Stomach smooth muscle (tissue), 2 donors: Measurements from ENCODE around the gene FARP2.

Experiments
- H3K27ac ChIP-seq: one replicate; pipeline ENCODE4 v1.7.0; 2013; ENCODE audit warnings: mild to moderate bottlenecking, low read length, inconsistent platforms
- H3K27me3 ChIP-seq, 2 donors: one replicate each; pipeline ENCODE4 v1.7.0; 2013; ENCODE audit warnings: low read length in 2 of 2; ENCODE audit not compliant: insufficient read depth in 2 of 2, control insufficient read depth in 1 of 2
- H3K36me3 ChIP-seq, 2 donors: one replicate each; pipeline ENCODE4 v1.7.0; 2013; ENCODE audit warnings: low read length in 2 of 2; ENCODE audit not compliant: control insufficient read depth in 2 of 2, insufficient read depth in 2 of 2
- H3K4me1 ChIP-seq: one replicate; pipeline ENCODE4 v1.7.0; 2013; ENCODE audit warnings: low read length; ENCODE audit not compliant: control insufficient read depth, insufficient read depth
- H3K4me3 ChIP-seq, 2 donors: one replicate each; pipeline ENCODE4 v1.7.0; 2013; ENCODE audit warnings: low read length in 2 of 2
- H3K9ac ChIP-seq, 2 donors: one replicate each; pipeline ENCODE4 v1.7.0; 2013; ENCODE audit warnings: low read length in 2 of 2, mild to moderate bottlenecking in 1 of 2
- H3K9me3 ChIP-seq, 2 donors: one replicate each; pipeline ENCODE4 v1.7.0; 2013; ENCODE audit warnings: low read length in 2 of 2; ENCODE audit not compliant: control insufficient read depth in 2 of 2
- donor health status: healthy.
- donor health status: Pancreatic carcinoma.

The FARP2 gene

GRCh38 chr2:241355983-241356870, at the start of gene FARP2:
FARP2 (plus strand) TSS chr2:241356285; CDS start chr2:241373108, 16,823 bp downstream.
- no peaks in the 10 kb centered on the region for H3K9me3 ChIP-seq
- H3K4me1 ChIP-seq, result peaks cover 22% of the 10 kb centered on the region
- H3K27ac ChIP-seq, result peak within 1 kb of the TSS; percentile 70
- H3K4me3 ChIP-seq, result peak within 1 kb of the TSS; percentile 74 to 82
- H3K9ac ChIP-seq, result peak within 1 kb of the TSS; percentile 82
- no peaks in the 10 kb centered on the region for H3K27me3 ChIP-seq
- peaks cover 11 to 17% of the 10 kb centered on the region in 2 donors for H3K36me3 ChIP-seq

- H3K9ac ChIP-seq, result no peak overlapping the region
- no peak overlapping the region for H3K4me3 ChIP-seq
- peaks cover 0 to 2% of the 10 kb centered on the region in 2 donors for H3K36me3 ChIP-seq
- peaks cover 16% of the 10 kb centered on the region for H3K4me1 ChIP-seq
- H3K9me3 ChIP-seq, result no peaks in the 10 kb centered on the region
- no peak overlapping the region for H3K27ac ChIP-seq
- no peaks in the 10 kb centered on the region for H3K27me3 ChIP-seq
Observed at GRCh38 chr2:241307055-241307454, 49.0 kb upstream of the FARP2 start.

- H3K4me1 ChIP-seq, result peaks cover 12% of the 10 kb centered on the region
- H3K27ac ChIP-seq, result no peak overlapping the region
- H3K9me3 ChIP-seq, result no peaks in the 10 kb centered on the region
- H3K27me3 ChIP-seq, result no peaks in the 10 kb centered on the region
- H3K4me3 ChIP-seq, result no peak overlapping the region
- no peak overlapping the region for H3K9ac ChIP-seq
- no peaks in the 10 kb centered on the region for H3K36me3 ChIP-seq
Observed at GRCh38 chr2:241308267-241308666, 47.8 kb upstream of the FARP2 start.

GRCh38 chr2:241308832-241309500, 47.1 kb upstream of the FARP2 start:
- Histone ChIP-seq H3K9me3 (no peaks in the 10 kb centered on the region), H3K27ac (no peak overlapping the region), H3K4me3 (no peak overlapping the region), H3K27me3 (no peaks in the 10 kb centered on the region), H3K36me3 (no peaks in the 10 kb centered on the region), H3K9ac (no peak overlapping the region), H3K4me1 (peaks cover 10% of the 10 kb centered on the region)

- Histone ChIP-seq H3K36me3 (no peaks in the 10 kb centered on the region), H3K27me3 (no peaks in the 10 kb centered on the region), H3K9ac (no peak overlapping the region), H3K9me3 (no peaks in the 10 kb centered on the region), H3K4me3 (no peak overlapping the region), H3K4me1 (peaks cover 16% of the 10 kb centered on the region), H3K27ac (no peak overlapping the region)
Observed at GRCh38 chr2:241309684-241310117, 46.4 kb upstream of the FARP2 start.

GRCh38 chr2:241310917-241311566, 45.0 kb upstream of the FARP2 start:
- Histone ChIP-seq H3K36me3 (no peaks in the 10 kb centered on the region), H3K9ac (no peak overlapping the region), H3K4me1 (peaks cover 17% of the 10 kb centered on the region), H3K27me3 (no peaks in the 10 kb centered on the region), H3K9me3 (no peaks in the 10 kb centered on the region), H3K27ac (no peak overlapping the region), H3K4me3 (no peak overlapping the region)

GRCh38 chr2:241312082-241312481, 44.0 kb upstream of the FARP2 start:
- no peaks in the 10 kb centered on the region for H3K36me3 ChIP-seq
- H3K9me3 ChIP-seq, result no peaks in the 10 kb centered on the region
- no peaks in the 10 kb centered on the region for H3K27me3 ChIP-seq
- H3K4me3 ChIP-seq, result no peak overlapping the region
- H3K4me1 ChIP-seq, result peaks cover 23% of the 10 kb centered on the region
- H3K27ac ChIP-seq, result no peak overlapping the region
- no peak overlapping the region for H3K9ac ChIP-seq

- no peaks in the 10 kb centered on the region for H3K36me3 ChIP-seq
- peaks cover 29% of the 10 kb centered on the region for H3K4me1 ChIP-seq
- no peaks in the 10 kb centered on the region for H3K27me3 ChIP-seq
- H3K9ac ChIP-seq, result no peak overlapping the region
- H3K9me3 ChIP-seq, result no peaks in the 10 kb centered on the region
- H3K27ac ChIP-seq, result no peak overlapping the region
- no peak overlapping the region for H3K4me3 ChIP-seq
Observed at GRCh38 chr2:241313543-241314095, 42.5 kb upstream of the FARP2 start.

GRCh38 chr2:241314226-241315092, 41.6 kb upstream of the FARP2 start:
- peaks cover 25% of the 10 kb centered on the region for H3K4me1 ChIP-seq
- H3K4me3 ChIP-seq, result peak overlapping the region; percentile 96 to 97
- no peaks in the 10 kb centered on the region for H3K36me3 ChIP-seq
- H3K9ac ChIP-seq, result peak overlapping the region; percentile 96 to 99
- H3K27me3 ChIP-seq, result no peaks in the 10 kb centered on the region
- peak overlapping the region; percentile 98 for H3K27ac ChIP-seq
- no peaks in the 10 kb centered on the region for H3K9me3 ChIP-seq
